Neural progenitor cell (in vitro differentiated cells): Measurements from ENCODE around the gene MCF2L2.

Experiments
- EZH2 ChIP-seq: fragments of 200-600 bp; sonication (generic); IDR thresholded peaks from 2 replicates; pipeline ENCODE4 v1.6.1; 2017; ENCODE audit warnings: antibody characterized with exemption, mild to moderate bottlenecking, moderate library complexity
- TF ChIP-seq, protein P1 (sequence below): fragments of 200-600 bp; sonication (generic); IDR thresholded peaks from 2 replicates; pipeline ENCODE4 v1.5.1; 2017; ENCODE audit warnings: antibody characterized with exemption, mild to moderate bottlenecking

- TF ChIP-seq EZH2, result no peak
- TF ChIP-seq, protein P1, sequence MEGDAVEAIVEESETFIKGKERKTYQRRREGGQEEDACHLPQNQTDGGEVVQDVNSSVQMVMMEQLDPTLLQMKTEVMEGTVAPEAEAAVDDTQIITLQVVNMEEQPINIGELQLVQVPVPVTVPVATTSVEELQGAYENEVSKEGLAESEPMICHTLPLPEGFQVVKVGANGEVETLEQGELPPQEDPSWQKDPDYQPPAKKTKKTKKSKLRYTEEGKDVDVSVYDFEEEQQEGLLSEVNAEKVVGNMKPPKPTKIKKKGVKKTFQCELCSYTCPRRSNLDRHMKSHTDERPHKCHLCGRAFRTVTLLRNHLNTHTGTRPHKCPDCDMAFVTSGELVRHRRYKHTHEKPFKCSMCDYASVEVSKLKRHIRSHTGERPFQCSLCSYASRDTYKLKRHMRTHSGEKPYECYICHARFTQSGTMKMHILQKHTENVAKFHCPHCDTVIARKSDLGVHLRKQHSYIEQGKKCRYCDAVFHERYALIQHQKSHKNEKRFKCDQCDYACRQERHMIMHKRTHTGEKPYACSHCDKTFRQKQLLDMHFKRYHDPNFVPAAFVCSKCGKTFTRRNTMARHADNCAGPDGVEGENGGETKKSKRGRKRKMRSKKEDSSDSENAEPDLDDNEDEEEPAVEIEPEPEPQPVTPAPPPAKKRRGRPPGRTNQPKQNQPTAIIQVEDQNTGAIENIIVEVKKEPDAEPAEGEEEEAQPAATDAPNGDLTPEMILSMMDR, result no peak
These were observed 168.8 kb downstream of the MCF2L2 start for GRCh38 chr3:183259621-183260020.
